Activated CD8-positive, alpha-beta memory T cell treated with anti-CD3 and anti-CD28 coated beads for 48 hours (primary cell): ENCODE measurements around the gene GRAMD4.

Experiments
- DNase-seq, 3 experiments: peaks; one replicate each; pipeline ENCODE4 v3.0.0-alpha.2; 2020; ENCODE audit warnings: low read depth in 2 of 3, low spot score in 2 of 3

Gene GRAMD4

DNA sequence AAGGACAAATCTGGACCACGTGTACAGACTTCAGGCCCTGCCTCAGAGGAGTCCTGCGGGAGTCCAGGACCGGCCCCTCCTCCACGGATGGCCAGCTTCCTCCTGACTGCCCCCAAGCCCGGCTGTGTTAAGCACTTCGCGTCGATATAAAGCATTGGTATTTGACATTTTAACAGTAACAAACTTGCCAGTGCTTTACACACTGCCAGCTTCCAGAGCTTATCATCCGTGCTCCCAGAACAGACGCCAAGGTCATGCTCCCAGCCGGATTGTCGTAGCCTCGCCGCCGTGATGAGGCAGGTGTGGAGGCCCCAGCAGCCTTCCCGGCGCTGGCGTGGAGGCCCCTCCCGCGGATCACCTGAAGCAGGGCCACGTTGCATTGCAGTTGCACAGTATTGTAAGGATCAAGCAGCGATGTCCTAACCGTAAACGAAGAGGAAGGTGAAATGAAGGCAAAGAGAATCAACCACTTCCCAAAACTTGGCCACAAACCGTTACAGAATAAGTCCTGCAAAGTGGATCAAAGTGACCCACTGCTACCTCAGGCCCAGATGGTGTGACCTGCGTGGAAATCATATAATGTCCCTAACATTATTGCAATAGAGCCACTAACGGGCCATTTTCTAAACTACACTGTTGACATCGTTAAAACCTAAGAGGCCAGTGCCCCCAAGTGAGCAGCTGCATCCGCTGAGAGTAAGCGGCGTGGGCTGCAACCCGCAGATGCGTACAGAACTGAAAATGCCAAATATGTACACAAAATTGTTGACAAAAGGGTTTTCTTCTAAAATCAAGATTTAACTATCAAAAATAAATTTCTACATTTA lies 66.2 kb downstream of the GRAMD4 start:
- no peak for DNase-seq

DNA sequence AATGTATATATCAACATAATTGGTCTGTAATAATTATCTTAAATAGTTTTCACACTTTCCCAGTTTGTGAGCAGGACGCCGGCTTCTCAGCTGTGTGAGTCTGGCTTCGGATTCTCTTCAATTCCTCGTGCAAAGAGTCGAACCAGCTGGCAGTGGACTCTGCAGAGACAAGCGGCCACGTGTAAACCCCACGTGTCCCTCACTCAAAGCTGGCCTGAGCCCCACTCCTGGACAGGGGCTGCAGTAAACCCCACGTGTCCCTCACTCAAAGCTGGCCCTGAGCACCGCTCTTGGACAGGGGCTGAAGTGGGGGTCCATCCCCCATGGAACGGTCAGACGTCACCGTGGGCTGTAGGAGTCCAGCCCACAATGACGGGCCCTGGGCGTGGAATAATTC lies 66.9 kb downstream of the GRAMD4 start:
- DNase-seq: no peak

DNA sequence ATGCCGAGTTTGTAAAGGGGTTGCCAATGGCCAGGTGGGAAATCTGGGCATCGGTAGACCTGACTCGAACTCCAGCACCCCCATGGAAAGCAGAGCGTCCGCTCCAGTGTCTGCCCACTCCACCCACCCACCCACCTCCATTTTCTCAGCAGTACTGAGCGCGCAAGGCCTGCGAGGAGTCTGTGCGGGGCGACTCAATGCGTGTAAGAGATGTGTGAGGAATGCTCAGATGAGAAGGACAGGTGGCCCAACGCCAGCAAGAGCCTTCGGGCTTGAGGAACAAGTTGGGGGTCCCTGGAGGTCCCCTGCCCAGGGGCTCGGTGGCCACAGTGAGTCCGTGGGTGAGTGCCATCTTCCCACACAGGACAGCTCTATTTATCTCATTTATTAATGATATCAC lies 67.3 kb downstream of the GRAMD4 start:
- DNase-seq: no peak

DNA sequence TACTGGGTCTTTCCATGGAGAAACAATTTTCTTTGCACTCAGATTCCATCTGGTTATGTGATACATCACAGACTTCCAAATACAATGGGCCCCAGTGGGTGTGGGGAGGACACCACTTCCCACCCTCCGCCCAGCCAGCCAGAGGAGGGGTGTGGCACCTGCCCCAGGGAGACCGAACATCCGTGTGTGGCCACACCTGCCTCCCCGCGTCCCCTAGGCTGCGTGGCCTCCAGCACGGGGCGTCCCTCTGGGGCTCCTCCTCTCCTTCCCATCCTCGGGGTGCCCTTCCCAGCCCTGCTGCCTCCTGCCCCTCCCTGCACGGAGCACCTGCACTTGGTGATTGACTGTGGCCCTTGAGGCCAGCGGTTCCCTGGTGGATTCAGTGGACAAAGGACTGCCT lies 68.8 kb downstream of the GRAMD4 start:
- no peak for DNase-seq

DNA sequence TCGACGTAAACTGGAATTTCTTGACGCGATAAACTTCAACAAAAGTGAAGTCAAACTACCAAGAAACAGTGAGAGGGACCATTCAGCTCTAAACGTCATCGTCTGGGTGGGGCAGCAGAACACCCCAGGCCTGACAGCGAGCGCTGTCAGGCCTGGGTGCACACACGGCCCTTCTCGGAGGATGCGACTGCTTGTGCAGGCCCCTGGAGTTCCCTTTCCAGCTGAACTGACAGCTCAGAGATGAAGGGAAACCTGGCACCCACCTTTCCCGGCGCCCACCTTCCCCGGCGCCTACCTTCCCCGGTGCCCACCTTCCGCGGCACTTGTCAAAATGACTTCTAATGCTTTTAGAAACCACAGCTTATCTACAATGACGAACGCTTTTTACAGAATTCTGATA lies 70.0 kb downstream of the GRAMD4 start:
- no peak for DNase-seq

DNA sequence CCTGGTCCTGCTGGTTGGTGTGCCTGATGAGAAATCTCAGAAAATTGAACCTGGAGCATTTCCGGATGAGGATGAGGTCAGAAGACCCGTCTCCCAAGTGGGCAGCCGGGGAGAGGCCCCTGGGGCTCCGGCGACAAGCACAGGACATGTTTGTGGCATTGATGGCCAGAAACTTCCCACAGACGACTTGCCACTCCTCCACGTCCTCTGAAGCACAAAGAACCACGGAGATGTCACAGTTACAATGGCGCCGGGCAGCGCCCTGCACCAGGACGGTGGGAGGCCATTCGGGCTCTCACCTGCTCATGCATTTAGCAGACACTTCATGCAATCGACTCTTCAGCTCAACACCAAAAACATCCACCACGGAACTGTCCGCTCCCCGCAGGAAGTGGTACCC lies 71.4 kb downstream of the GRAMD4 start:
- no peak for DNase-seq

DNA sequence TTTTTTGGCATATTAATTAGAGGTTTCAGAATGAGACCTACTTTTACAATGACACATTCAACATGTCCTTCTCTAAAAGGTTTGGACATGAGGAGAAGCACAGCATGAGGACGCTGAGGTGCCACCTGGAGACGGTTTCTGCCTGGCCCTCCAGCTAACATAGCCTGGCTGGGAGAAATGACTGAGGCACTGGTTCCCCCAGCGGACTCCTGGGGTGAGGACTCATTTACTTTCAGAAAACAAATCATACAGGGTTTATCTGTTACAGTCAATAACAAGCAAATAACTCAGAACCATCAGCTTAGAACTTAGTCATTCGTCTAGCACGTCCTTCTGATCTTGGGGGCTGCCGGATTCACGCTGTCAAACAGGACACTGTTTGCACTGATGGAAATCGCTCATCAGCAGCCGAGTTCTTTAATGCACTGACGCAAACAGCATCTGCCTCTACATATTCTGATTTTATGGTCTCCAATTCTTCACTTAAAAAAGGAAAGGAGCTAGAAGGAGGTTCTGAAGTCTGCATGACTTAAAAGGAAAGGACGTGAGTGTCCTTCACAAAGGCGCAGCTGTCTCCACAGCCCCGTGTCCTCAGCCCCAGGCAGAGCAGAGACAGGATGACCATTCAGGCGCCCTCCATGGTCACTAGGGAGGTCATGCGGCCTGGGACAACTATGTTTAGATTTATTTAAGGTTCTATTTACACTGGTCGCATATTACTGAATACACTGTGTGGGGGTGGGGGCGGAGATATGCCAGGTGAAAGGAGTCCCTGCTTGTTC lies 73.6 kb downstream of the GRAMD4 start:
- DNase-seq: no peak

DNA sequence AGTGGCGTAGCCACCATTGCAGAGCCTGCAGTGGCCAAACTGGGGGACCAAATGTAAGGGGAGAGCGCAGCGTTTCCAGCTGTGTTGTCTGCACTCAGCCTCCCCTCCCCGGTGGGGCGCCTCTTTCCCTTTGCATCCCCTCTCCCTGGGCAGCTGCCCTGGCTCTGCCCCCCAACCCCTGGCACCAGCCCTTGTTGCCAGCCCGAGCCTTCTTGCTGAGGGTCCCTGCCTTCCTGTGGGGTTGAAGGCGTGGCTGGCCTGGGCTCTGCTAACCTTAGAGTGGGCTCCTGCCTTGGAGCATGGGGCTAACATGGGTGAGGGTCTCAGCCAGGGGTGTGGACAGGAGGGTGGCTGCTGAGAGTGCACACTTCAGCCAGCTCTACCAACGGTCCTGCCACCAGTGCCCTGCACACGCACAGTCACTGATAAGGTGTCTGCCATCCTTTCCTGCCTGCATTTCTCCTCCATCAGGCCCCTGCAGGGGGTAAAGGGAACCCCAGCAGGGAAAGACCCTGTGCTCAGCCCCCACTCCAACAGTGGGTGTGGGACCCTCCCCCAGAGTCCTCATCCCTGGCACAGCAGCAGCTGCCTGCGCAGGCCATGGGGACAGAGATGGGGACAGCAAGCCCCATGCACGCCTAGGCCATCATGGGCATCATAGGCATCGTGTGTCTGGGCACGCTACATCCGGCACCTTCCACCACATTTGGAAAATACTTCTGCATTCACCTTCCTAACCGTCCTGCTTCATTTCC lies 74.4 kb downstream of the GRAMD4 start:
- no peak for DNase-seq

DNA sequence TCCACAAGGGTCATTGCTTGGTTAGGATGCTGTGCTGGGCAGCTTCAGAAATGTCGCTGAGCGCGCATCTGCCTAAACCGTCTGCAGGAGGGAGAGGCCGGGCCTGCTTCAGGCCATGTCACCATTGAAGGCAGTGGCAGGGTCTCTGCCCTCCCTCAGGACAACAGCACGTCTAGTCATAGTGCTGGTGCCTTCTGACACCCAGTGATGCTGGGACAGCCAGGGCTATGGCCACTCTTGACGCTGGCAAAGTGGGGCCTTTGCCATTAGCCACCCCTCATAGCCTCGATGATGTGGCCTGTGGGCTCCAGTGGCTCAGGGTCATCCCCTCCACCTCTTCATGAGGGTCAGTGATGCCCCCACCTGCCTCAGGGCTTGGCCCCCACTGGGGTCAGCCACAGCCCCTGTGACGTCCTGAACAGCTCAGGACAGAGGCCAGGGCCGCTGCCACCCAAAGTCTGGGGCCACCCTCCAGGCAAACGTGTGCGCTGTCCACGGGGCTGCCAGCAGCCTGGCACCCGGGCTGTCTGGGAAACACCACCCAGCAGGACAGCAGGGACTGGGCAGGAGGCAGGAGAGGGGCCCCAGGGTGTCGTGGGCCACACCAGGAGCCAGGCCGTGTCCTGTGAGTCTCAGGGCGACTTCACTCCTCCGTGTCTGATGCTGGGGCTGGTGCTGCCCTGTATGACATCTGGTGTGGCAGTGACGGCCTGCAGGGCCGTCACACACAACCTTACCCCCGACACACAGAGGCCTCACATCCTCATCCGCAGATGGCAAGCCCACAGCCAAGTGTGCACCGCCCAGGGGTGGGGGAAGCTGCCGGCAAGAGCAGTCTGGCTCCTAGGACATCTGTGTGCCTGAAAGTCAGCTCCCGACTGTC lies 75.4 kb downstream of the GRAMD4 start:
- DNase-seq: no peak

DNA sequence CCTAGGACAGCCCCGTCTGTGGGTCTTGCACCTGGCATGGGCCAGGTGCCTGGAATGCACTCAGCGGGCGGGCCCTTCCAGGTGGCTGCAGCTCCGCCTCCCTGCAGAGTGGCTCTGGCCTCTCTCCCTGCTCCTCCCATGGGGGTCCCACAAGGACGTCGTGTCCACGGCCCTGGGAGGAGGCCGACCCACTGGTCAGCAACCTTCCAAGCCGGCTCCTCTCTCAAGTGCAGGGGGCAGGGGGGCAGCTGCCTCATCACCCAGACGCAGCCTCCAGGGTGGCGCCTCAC lies 76.0 kb downstream of the GRAMD4 start:
- no peak for DNase-seq

DNA sequence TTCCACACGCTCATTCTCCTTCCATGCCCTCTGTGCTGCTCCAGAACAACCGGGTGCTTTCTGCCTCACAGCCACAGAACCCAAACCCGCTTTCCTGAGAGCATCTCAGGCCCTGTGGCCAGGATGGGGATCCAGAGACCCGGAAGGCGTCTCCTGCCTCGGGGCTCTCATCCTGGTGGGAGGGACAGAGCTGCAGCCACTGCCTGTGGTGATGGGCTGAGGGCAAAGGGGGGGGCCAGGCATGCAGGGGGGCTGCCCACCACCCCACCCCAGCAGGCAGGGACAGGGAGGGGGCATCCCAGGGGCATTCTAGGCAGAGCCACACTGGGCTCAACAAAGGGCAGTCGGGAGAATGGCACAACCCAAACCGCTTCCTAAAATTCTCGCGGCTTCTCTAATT lies 76.4 kb downstream of the GRAMD4 start:
- DNase-seq: no peak

DNA sequence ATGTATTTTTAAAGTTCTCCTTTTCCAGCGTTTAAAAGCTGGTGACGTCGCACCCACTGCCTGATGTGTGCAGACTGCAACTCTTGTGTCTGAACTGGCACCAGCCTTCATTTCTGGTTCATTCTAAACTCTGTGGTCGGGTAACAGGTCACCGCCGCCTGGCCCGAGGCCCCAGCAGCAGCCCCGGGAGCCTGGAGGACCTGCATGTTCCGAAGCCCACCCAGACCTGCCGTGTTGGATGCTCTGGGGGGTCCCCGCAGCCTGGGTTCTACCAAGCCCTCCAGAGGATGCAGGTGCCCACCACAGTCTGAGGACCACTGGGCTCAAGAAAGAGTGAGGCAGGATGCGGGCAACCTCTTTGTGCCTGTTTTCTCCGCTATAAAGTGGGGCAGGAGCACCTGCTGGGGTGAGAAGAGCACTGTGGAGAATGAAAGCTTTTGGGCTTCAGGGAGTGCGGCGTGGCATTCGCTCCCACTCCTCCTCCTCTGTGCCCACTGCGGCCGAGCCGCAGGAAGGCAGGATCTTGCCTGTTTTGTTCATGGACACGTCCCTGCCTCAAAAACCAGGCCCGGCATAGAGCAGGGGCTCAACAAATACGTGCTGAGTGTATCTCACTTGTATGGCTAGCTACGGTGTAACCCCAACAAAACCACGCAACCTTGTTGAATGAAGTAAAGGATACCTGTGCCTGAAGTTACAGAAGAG lies 77.8 kb downstream of the GRAMD4 start:
- no peak for DNase-seq

DNA sequence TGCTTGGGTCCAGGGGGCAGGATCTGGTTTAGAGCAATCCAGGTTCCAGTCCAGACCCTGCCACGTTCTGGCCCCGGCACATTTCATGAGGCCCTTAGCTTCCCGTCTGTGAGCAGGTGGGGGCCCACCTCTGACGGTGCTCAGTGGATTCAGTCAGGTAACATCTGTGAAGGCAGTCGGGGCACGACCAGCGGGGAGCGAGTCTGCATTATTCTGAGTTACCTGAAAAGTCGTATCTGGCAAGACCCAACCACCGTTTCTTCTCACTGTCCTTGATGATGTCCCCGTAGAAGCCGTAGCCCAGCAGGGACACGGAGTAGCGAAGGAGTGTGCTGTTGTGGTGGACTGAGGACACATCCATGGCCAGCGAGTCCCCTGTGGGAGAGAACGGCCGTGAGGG lies 78.9 kb downstream of the GRAMD4 start:
- no peak for DNase-seq

DNA sequence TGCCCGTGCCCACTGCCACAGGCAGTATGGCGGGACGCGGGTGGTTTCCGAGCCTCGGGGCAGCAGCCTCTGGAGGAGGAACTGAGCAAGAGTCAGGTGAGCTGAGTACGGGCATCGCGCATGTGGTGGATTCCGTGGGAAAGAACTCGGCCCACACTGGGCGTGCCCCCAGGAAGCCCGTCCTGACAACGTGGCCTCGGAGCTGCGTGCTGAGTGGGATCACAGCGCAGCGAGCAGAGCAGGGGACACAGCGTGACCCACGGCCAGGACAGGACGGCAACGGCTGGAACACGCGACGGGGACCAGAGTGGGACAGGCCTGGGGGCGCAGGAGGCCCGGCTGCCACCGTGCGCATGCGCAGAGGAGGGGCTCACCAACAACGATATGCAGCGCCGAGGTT lies 81.1 kb downstream of the GRAMD4 start:
- DNase-seq: no peak

DNA sequence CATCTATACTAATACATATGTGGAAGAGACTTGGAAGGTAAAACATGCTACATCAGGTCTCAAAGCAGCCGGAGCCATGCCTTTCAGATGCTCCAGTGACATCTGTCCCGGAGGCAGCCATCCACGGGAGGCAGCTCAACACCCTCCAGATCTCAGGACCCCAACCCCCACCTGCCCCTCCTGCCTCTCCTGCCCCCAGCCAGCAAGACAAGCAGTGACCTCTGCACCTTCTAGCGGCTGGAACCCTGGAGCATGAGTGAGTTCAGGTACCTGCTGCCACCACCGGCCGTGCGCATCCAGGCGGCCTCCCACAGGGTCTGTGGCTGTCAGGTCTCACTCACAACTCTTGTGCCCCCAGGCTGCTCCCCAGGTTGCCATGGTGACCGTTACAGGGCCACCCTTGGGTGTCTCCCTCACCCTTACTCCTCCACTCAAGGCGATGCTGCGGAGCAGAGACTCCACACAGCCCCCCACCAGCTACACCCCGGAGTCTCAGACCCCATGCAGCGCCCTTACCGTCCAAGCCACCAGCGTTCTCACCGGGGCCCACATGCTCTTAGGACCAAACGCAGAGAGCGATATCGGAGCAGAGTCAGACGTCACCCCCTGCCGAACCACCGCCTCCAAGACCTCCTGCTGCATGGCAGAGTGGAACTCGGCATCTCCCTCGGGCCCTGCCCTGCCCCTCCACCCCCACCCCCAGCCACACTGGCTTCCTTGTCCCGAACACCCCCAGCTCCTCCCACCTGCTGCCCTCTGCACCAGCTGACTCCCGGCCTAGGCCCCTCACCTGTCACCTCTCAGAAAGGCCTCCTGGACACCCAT lies 83.2 kb downstream of the GRAMD4 start:
- no peak for DNase-seq

DNA sequence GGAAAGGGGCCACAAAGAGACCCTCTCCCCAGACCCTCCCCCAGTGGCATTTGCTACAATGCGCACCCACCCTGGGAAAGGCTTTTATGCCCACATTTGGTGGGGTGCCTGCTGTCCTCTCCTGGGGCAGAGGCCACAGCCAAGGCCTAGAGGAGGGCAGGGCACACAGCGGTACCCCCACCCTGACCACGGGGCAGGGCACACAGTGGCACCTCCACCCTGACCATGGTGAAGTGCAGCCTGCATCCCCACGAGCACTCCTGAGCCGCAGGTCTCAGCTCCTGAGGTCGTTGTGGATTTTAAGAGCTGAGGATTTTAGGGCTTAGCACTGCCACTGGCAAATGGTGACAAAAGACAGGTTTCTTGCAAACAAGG lies 83.8 kb downstream of the GRAMD4 start:
- DNase-seq: no peak

DNA sequence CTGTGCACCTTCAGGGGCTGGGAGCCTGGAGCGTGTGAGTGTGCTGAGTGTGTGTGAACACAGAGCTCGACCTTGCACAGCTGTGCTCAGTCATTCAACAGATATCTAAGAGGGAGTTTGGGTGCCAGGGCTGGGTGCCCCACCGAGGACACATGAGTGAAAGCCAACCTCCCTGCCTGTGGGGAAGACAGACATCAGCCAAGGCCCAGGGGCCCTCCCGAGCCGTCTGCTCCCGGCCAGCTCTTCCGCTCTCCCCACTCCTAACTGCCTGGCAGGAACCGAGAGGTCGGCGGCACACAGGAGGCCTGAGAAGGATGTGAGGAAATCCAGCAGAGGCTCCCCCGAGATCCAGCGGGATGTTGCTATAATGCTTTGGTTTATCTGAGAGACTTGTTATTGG lies 85.9 kb downstream of the GRAMD4 start:
- no peak for DNase-seq

DNA sequence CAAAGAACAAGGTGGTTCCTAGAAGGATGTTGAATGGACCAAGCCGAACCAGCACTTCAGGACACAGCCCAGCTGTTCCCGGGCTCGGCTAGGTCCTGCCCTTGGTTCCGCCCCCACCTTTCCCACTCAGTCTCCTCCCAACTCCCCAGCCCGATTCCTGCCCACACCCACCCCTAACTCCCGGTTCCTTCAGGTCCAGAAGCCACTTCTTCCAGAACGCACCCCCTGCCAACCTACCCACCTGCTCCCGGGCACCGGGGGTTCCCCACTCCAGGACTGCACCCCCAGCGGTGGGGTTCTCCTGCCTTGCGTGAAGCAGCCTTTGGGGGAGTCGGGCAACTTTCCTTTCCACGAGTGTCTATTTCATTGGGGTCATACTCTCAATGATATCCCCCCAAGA lies 87.1 kb downstream of the GRAMD4 start:
- no peak for DNase-seq

DNA sequence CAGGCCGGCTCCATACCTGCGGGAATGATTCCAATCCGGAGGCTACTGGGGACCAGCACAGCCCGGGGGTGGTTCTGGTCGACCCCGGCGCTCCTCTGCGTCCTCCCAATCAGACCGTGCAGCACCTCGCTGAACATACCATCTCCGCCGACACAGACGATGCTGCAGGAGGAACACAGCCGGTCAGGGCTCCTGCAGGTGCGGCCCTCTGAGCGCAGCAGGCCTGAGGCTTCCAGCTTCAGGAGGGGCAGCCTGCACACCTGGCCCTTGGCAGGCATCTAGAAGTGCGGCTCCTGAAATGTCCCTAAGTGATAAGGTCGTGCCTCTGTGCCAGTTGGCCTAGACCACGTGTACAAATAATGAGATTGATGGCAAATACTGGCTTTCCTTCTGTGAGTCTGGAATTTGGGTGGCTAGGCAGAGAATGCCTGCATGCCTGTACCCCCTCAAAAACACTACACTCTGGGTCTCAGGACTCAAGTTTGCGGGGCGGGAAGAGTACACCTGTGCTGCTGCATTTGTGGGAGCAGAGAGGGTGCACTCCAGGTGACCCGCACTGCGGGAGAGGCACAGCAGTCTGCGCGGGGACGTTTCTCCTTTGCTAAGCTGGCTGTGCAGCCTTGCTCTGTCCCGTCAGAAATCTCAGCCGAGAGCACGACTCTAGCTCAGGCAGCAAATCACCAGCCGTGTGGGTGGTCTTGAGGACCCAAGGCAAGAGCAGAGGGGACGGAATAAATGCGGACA lies 87.8 kb downstream of the GRAMD4 start:
- no peak for DNase-seq
